HG03354 (cell line): ENCODE measurements around the gene GRB7.

Source experiments
- ATAC-seq: cut with Tn5 transposase; IDR thresholded peaks from one replicate; pipeline ENCODE4 v1.9.1; 2021; ENCODE audit warnings: mild to moderate bottlenecking; ENCODE audit not compliant: unreplicated experiment, poor library complexity, severe bottlenecking

Gene GRB7

GRCh38 chr17:39791111-39791992 is 53.6 kb downstream of the GRB7 start:
- no peak for ATAC-seq

- ATAC-seq = no peak
These were observed 54.9 kb downstream of the GRB7 start for GRCh38 chr17:39792526-39793221.

- no peak for ATAC-seq
These were observed 55.6 kb downstream of the GRB7 start for GRCh38 chr17:39793301-39793872.

- peak; percentile 89 for ATAC-seq
These were observed 56.7 kb downstream of the GRB7 start for GRCh38 chr17:39794249-39794970.
